HCT116 (cell line): ENCODE measurements around the gene RERG. TPM values are rescaled to one million over a fixed set of nuclear protein-coding genes. Genes with fewer than 3 reads are reported as not detected.

Experiments
- ATAC-seq: fragments of 200-7000 bp; cut with Tn5 transposase; 2 replicates; pipeline ENCODE4 v1.9.1; 2020; ENCODE audit warnings: mild to moderate bottlenecking, moderate library complexity
- BruUV-seq: library from RNA; stranded (reverse); fragments of 400-500 nt; replicated peaks from 2 replicates; lab custom pipeline; 2021; lab: Mats Ljungman, UMichigan
- CTCF ChIA-PET: fragments of 300-600 bp; sonication (Branson Sonifier 250); formaldehyde crosslinking; loops from one replicate; lab custom pipeline; 2021; ENCODE audit warnings: antibody characterized with exemption; lab: Charles Lee
- POLR2A ChIA-PET: fragments of 300-600, 350-600 bp; sonication (Branson Sonifier 250); formaldehyde crosslinking; loops from one replicate; lab custom pipeline; 2021; ENCODE audit warnings: antibody characterized with exemption; lab: Charles Lee
- RAD21 ChIA-PET, 2 experiments: fragments of 300-600 bp; sonication (Branson Sonifier 250); formaldehyde crosslinking; loops; one replicate each; lab custom pipeline; 2023; ENCODE audit warnings: low total read pairs in 2 of 2; ENCODE audit not compliant: uncharacterized antibody in 2 of 2, unreplicated experiment in 2 of 2, low non-redundant PET in 1 of 2; lab: Charles Lee
- DNase-seq: peaks from one replicate; pipeline ENCODE4 v3.0.0-alpha.2; 2010; ENCODE audit warnings: low read depth, low spot score
- H2AFZ ChIP-seq: fragments of 200-600 bp; shearing (Covaris generic), sonication (generic); 2 replicates; pipeline ENCODE4 v1.6.1; 2017; ENCODE audit warnings: low read depth, mixed run types, mixed read lengths, antibody characterized with exemption, low read length; ENCODE audit not compliant: poor library complexity, severe bottlenecking
- H3K27ac ChIP-seq: 2 replicates; pipeline ENCODE4 v1.5.1; 2012; ENCODE audit warnings: low read depth, low read length
- H3K27me3 ChIP-seq: fragments of 200-600 bp; sonication (generic); 2 replicates; pipeline ENCODE4 v1.6.1; 2016; ENCODE audit warnings: mixed run types, low read length, mixed read lengths; ENCODE audit not compliant: insufficient read depth
- H3K36me3 ChIP-seq, 2 experiments: fragments of 200-500 bp in 1 of 2; fragments of 200-600 bp in 1 of 2; sonication (Bioruptor generic) in 1 of 2; sonication (generic) in 1 of 2; 2 replicates each; pipeline versions ENCODE4 v1.5.1 to v1.6.1; 2014 to 2016; ENCODE audit warnings: low read length in 2 of 2, inconsistent platforms in 1 of 2, mixed read lengths in 1 of 2, mixed run types in 1 of 2; ENCODE audit not compliant: insufficient read depth in 2 of 2, control insufficient read depth in 1 of 2
- H3K4me1 ChIP-seq, 2 experiments: fragments of 200-600 bp in 1 of 2; sonication (generic) in 1 of 2; 2 replicates each; pipeline versions ENCODE4 v1.5.1 to v1.6.1; 2012 to 2017; ENCODE audit warnings: low read length in 2 of 2, inconsistent platforms in 1 of 2, mild to moderate bottlenecking in 1 of 2, mixed read lengths in 1 of 2, mixed run types in 1 of 2, moderate library complexity in 1 of 2; ENCODE audit not compliant: insufficient read depth in 2 of 2, control insufficient read depth in 1 of 2
- H3K4me2 ChIP-seq: fragments of 200-600 bp; sonication (generic); 2 replicates; pipeline ENCODE4 v1.6.1; 2017; ENCODE audit warnings: mixed run types, low read length, mixed read lengths
- H3K4me3 ChIP-seq, 2 experiments: fragments of 200-600 bp in 1 of 2; sonication (generic) in 1 of 2; replicated peaks in 1 of 2; 2 replicates each; pipeline ENCODE4 v1.5.1; 2011 to 2016; ENCODE audit warnings: low read length in 2 of 2, control low read depth in 1 of 2, low read depth in 1 of 2, mild to moderate bottlenecking in 1 of 2, mixed read lengths in 1 of 2, mixed run types in 1 of 2
- H3K79me2 ChIP-seq: fragments of 200-600 bp; sonication (generic); 2 replicates; pipeline ENCODE4 v1.6.1; 2017; ENCODE audit warnings: mild to moderate bottlenecking, mixed run types, low read length, moderate library complexity, mixed read lengths; ENCODE audit not compliant: insufficient read depth
- H3K9ac ChIP-seq: fragments of 200-600 bp; sonication (generic); 2 replicates; pipeline ENCODE4 v1.6.1; 2016; ENCODE audit warnings: low read length, mixed read lengths
- H3K9me2 ChIP-seq: fragments of 200-600 bp; sonication (generic), shearing (Covaris generic); 2 replicates; pipeline ENCODE4 v1.6.1; 2017; ENCODE audit warnings: mixed run types, mild to moderate bottlenecking, moderate library complexity; ENCODE audit not compliant: insufficient read depth
- H3K9me3 ChIP-seq, 2 experiments: fragments of 200-500 bp in 1 of 2; fragments of 200-600 bp in 1 of 2; sonication (Bioruptor generic) in 1 of 2; sonication (generic) in 1 of 2; 2 replicates each; pipeline ENCODE4 v1.6.1; 2014 to 2017; ENCODE audit warnings: low read length in 2 of 2, mixed read lengths in 2 of 2, inconsistent platforms in 1 of 2, low read depth in 1 of 2, mild to moderate bottlenecking in 1 of 2, mixed run types in 1 of 2, moderate library complexity in 1 of 2; ENCODE audit not compliant: control insufficient read depth in 1 of 2, insufficient read depth in 1 of 2
- H4K20me1 ChIP-seq: fragments of 200-600 bp; sonication (generic), shearing (Covaris generic); 2 replicates; pipeline ENCODE4 v1.6.1; 2017; ENCODE audit warnings: mixed run types, mild to moderate bottlenecking, moderate library complexity; ENCODE audit not compliant: insufficient read depth
- EZH2 ChIP-seq: fragments of 200-600 bp; sonication (generic); IDR thresholded peaks from 2 replicates; pipeline ENCODE4 v1.6.1; 2017; ENCODE audit warnings: antibody characterized with exemption, mixed run types
- JUND ChIP-seq: IDR thresholded peaks from 2 replicates; pipeline ENCODE4 v1.6.1; 2012
- POLR2A ChIP-seq: IDR thresholded peaks from 2 replicates; pipeline ENCODE4 v1.7.0; 2011; ENCODE audit warnings: borderline replicate concordance; ENCODE audit not compliant: insufficient read depth, insufficient read length; ENCODE audit errors: extremely low read depth
- TCF7L2 ChIP-seq: IDR thresholded peaks from 2 replicates; pipeline ENCODE4 v1.7.0; 2011; ENCODE audit warnings: borderline replicate concordance, inconsistent platforms; ENCODE audit not compliant: insufficient read depth, insufficient read length; ENCODE audit errors: extremely low read depth
- YY1 ChIP-seq: IDR thresholded peaks from 2 replicates; pipeline ENCODE4 v1.6.1; 2011; ENCODE audit warnings: low read length, low read depth, moderate library complexity, mild to moderate bottlenecking; ENCODE audit not compliant: insufficient replicate concordance; ENCODE audit errors: extremely low read depth
- ZFX ChIP-seq: fragments of 450-650 bp; IDR thresholded peaks from 2 replicates; pipeline ENCODE4 v1.6.1; 2017
- intact Hi-C: fragments of 100-400 bp; cut with micrococcal nuclease; formaldehyde crosslinking; loops from 2 replicates; pipeline ENCODE4 v1.10.0; 2022
- total RNA-seq: library from RNA; stranded (reverse); gene quantifications from one replicate; pipeline ENCODE4 v1.2.1, GENCODE V29; 2021; ENCODE audit not compliant: unreplicated experiment

The RERG gene
- total RNA-seq, 1 experiment from 2014 or later: not detected

DNA sequence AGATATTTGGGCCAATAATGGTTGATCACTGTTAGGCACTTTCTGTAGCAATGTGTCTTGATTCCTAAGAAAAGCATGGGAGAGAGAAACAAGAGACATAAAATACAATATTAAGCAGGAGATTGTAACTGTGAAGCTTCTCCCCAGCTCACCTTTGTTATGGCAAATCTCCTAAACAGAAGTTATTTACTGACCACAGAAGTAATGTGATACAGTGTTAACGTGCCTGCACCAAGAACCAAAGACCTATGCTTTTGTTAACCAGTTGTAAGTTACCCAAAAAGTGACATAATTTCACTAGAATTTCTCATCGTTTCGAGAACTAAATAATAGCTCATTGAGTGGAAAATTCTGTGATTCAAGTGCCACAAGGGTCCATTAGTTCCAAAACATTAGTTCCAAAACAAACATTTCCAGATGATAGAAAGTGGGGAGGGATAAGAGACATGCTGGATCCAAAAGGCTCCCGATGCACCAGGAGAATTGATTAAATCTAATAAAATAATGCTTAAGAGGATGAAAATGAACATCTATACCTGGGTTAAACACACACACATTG is 14.3 kb downstream of the RERG start:
- no peak overlapping the region for H3K4me2 ChIP-seq
- CTCF ChIA-PET: no interaction called here
- peaks cover 8% of the 10 kb centered on the region; the same call in 1 of the 2 replicates for H3K27me3 ChIP-seq
- H3K4me3 ChIP-seq: no peak overlapping the region
- RAD21 ChIA-PET: no interaction called here
- H3K27ac ChIP-seq: no peak overlapping the region
- no peaks in the 10 kb centered on the region for H4K20me1 ChIP-seq
- H3K4me1 ChIP-seq: no peaks in the 10 kb centered on the region
- intact Hi-C loops: no loop called here
- H2AFZ ChIP-seq: no peak overlapping the region
- no peaks in the 10 kb centered on the region for H3K9me2 ChIP-seq
- no peak for DNase-seq
- POLR2A ChIA-PET: no interaction called here
- TF ChIP-seq POLR2A: no peak
- TF ChIP-seq TCF7L2: no peak
- TF ChIP-seq EZH2: no peak
- TF ChIP-seq JUND: no peak
- no peak for TF ChIP-seq ZFX
- H3K36me3 ChIP-seq: no peaks in the 10 kb centered on the region
- H3K9ac ChIP-seq: no peak overlapping the region
- H3K9me3 ChIP-seq: no peaks in the 10 kb centered on the region
- ATAC-seq: no peak
- H3K79me2 ChIP-seq: no peaks in the 10 kb centered on the region
- BruUV-seq: no TSS peak

DNA sequence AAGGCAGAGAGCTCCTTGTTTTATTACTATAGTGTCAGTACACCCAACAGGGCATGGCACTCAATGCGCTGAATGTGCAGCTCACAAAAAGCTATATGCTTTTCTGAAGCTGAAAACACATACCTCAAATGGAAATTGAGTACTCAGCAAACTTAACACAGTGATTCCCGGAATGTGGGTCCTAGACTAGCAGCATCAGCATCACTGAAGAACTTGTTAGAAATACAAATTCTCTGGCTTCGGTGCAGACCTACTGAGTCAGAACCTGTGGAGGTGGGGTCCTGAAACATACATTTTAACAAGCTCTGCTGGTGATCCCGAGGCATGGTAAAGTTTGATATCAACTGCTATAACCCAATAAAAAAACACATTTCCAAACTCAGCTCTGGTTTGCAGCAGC is 14.9 kb downstream of the RERG start:
- no peaks in the 10 kb centered on the region for H3K79me2 ChIP-seq
- no peaks in the 10 kb centered on the region for H4K20me1 ChIP-seq
- peaks cover 8% of the 10 kb centered on the region; the same call in 1 of the 2 replicates for H3K27me3 ChIP-seq
- BruUV-seq: no TSS peak
- RAD21 ChIA-PET: no interaction called here
- no peaks in the 10 kb centered on the region for H3K4me1 ChIP-seq
- intact Hi-C loops: no loop called here
- no peaks in the 10 kb centered on the region for H3K36me3 ChIP-seq
- H3K27ac ChIP-seq: no peak overlapping the region
- H3K9ac ChIP-seq: no peak overlapping the region
- no peak overlapping the region for H3K4me3 ChIP-seq
- H3K9me3 ChIP-seq: no peaks in the 10 kb centered on the region
- DNase-seq: no peak
- H3K4me2 ChIP-seq: no peak overlapping the region
- CTCF ChIA-PET: no interaction called here
- ATAC-seq: no peak
- POLR2A ChIA-PET: no interaction called here
- H2AFZ ChIP-seq: no peak overlapping the region
- no peaks in the 10 kb centered on the region for H3K9me2 ChIP-seq
- no peak for TF ChIP-seq YY1
